IPS-18a (cell line): Measurements from ENCODE around the gene SLC37A1.

Source experiments
- H3K27ac ChIP-seq: one replicate; pipeline ENCODE4 v1.5.1; 2013; ENCODE audit warnings: low read length
- H3K27me3 ChIP-seq: one replicate; pipeline ENCODE4 v1.6.1; 2013; ENCODE audit warnings: mild to moderate bottlenecking, low read length; ENCODE audit not compliant: control insufficient read depth, insufficient read depth
- H3K36me3 ChIP-seq: one replicate; pipeline ENCODE4 v1.6.1; 2013; ENCODE audit warnings: low read depth, low read length; ENCODE audit not compliant: control insufficient read depth
- H3K4me1 ChIP-seq: one replicate; pipeline ENCODE4 v1.6.1; 2013; ENCODE audit warnings: low read depth, low read length; ENCODE audit not compliant: control insufficient read depth
- H3K4me3 ChIP-seq: one replicate; pipeline ENCODE4 v1.5.1; 2013; ENCODE audit warnings: low read length
- H3K9ac ChIP-seq: one replicate; pipeline ENCODE4 v1.6.1; 2013; ENCODE audit warnings: mild to moderate bottlenecking, low read length, moderate library complexity
- H3K9me3 ChIP-seq: one replicate; pipeline ENCODE4 v1.6.1; 2013; ENCODE audit warnings: low read depth, low read length; ENCODE audit not compliant: control insufficient read depth

SLC37A1 gene

GRCh38 chr21:42560517-42561179 is 47.0 kb downstream of the SLC37A1 start:
- Histone ChIP-seq H3K4me1 (no peaks in the 10 kb centered on the region), H3K9me3 (no peaks in the 10 kb centered on the region), H3K36me3 (peaks cover 1% of the 10 kb centered on the region), H3K27ac (no peak overlapping the region), H3K4me3 (no peak overlapping the region), H3K9ac (no peak overlapping the region), H3K27me3 (no peaks in the 10 kb centered on the region)

DNA sequence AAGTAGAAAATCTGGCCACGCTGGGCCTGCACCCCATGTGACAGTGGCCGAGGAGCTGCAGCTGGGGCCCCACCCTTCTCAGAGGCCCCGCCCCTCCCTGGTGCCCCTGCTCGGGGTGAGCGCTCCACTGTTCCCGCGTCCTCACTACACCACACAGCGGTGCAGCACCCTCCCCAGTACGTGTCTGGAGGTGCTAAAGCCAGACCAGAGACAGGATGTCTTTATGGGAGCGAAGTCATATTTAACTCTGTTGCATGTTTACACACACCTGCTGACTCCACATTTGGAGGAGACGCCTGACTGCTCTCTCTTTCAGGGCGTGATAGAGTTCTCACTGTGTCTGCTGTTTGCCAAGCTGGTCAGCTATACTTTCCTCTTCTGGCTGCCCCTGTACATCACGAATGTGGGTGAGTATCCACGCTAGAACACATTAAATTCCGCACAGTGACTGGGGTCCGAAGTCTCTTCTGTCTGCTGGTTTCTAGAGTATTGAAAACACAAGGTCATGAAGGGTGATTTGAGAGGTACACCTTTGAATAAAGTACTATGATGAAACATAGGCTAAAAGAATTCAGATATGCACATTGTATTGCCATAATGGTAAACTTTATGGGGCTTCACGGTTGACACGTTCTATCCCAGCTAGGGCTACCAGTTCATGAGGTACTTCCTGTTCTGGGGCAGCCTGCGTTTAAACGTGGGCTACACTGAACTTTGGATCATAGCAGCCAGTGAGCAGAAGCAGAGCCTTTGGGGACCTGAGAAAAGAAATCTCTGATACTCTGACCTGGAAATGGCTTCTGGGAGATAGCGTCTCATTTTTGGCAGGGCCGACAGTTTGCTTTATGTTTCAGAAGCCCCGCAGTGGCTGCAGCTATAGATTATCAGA is 48.4 kb downstream of the SLC37A1 start:
- Histone ChIP-seq H3K27ac (no peak overlapping the region), H3K4me1 (no peaks in the 10 kb centered on the region), H3K27me3 (no peaks in the 10 kb centered on the region), H3K4me3 (no peak overlapping the region), H3K9me3 (no peaks in the 10 kb centered on the region), H3K9ac (no peak overlapping the region), H3K36me3 (peaks cover 2% of the 10 kb centered on the region)

GRCh38 chr21:42562816-42563215 is 49.2 kb downstream of the SLC37A1 start:
- H3K4me1 ChIP-seq: no peaks in the 10 kb centered on the region
- H3K27me3 ChIP-seq: no peaks in the 10 kb centered on the region
- no peak overlapping the region for H3K27ac ChIP-seq
- H3K36me3 ChIP-seq: peaks cover 3% of the 10 kb centered on the region
- no peaks in the 10 kb centered on the region for H3K9me3 ChIP-seq
- no peak overlapping the region for H3K4me3 ChIP-seq
- H3K9ac ChIP-seq: no peak overlapping the region

DNA sequence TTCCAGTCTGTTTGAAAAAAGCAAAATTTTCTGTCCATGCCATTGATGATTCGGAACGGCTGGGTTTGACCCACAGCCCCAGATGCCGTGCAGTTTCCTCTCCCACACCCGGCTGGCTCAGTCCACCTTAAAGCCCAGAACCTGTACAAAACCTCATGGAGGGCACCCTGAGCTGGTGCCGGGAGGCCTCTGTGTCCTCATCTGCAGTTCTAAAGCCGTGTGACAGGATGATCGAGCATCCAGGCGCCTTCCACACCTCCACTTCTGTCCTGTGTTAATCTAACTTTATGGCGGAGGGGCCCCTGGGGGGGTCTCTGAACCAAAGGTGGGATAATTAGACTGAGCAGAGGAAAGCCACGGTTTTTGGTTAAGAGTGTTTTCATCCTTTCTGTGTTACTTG is 49.6 kb downstream of the SLC37A1 start:
- Histone ChIP-seq H3K4me1 (no peaks in the 10 kb centered on the region), H3K4me3 (no peak overlapping the region), H3K27ac (no peak overlapping the region), H3K9me3 (no peaks in the 10 kb centered on the region), H3K36me3 (peaks cover 3% of the 10 kb centered on the region), H3K27me3 (no peaks in the 10 kb centered on the region), H3K9ac (no peak overlapping the region)

DNA sequence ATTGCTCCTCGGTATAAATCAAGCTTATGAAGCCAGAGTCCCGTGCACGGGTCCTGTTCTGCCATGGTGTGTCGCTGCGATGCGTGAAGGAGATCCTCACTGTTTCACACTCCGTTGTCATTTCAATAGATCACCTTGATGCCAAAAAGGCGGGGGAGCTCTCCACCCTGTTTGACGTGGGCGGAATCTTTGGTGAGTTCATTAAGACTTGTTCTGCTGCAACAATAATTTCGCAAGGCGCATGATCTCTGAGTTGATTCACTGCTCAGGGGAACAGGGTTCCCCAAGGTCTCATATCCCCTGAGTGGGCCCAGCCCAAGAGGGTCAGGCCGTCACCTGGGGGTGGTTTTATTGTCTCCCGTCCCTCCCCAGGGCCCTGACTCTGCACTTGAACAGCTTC is 50.0 kb downstream of the SLC37A1 start:
- no peak overlapping the region for H3K9ac ChIP-seq
- no peaks in the 10 kb centered on the region for H3K27me3 ChIP-seq
- H3K27ac ChIP-seq: no peak overlapping the region
- H3K36me3 ChIP-seq: peaks cover 3% of the 10 kb centered on the region
- no peak overlapping the region for H3K4me3 ChIP-seq
- H3K4me1 ChIP-seq: no peaks in the 10 kb centered on the region
- H3K9me3 ChIP-seq: no peaks in the 10 kb centered on the region

GRCh38 chr21:42564561-42564971 is 50.9 kb downstream of the SLC37A1 start:
- H3K4me1 ChIP-seq: no peaks in the 10 kb centered on the region
- H3K36me3 ChIP-seq: peaks cover 3% of the 10 kb centered on the region
- H3K9ac ChIP-seq: no peak overlapping the region
- no peak overlapping the region for H3K27ac ChIP-seq
- no peaks in the 10 kb centered on the region for H3K9me3 ChIP-seq
- H3K27me3 ChIP-seq: no peaks in the 10 kb centered on the region
- no peak overlapping the region for H3K4me3 ChIP-seq

- Histone ChIP-seq H3K4me3 (no peak overlapping the region), H3K36me3 (peaks cover 3% of the 10 kb centered on the region), H3K4me1 (no peaks in the 10 kb centered on the region), H3K27me3 (no peaks in the 10 kb centered on the region), H3K27ac (no peak overlapping the region), H3K9ac (no peak overlapping the region), H3K9me3 (no peaks in the 10 kb centered on the region)
These were observed 51.7 kb downstream of the SLC37A1 start for GRCh38 chr21:42565206-42565810.

- H3K36me3 ChIP-seq: peaks cover 3% of the 10 kb centered on the region
- no peak overlapping the region for H3K27ac ChIP-seq
- no peaks in the 10 kb centered on the region for H3K9me3 ChIP-seq
- peaks cover 4% of the 10 kb centered on the region for H3K4me1 ChIP-seq
- no peak overlapping the region for H3K4me3 ChIP-seq
- no peaks in the 10 kb centered on the region for H3K27me3 ChIP-seq
- no peak overlapping the region for H3K9ac ChIP-seq
These were observed 52.4 kb downstream of the SLC37A1 start for GRCh38 chr21:42565886-42566523.

DNA sequence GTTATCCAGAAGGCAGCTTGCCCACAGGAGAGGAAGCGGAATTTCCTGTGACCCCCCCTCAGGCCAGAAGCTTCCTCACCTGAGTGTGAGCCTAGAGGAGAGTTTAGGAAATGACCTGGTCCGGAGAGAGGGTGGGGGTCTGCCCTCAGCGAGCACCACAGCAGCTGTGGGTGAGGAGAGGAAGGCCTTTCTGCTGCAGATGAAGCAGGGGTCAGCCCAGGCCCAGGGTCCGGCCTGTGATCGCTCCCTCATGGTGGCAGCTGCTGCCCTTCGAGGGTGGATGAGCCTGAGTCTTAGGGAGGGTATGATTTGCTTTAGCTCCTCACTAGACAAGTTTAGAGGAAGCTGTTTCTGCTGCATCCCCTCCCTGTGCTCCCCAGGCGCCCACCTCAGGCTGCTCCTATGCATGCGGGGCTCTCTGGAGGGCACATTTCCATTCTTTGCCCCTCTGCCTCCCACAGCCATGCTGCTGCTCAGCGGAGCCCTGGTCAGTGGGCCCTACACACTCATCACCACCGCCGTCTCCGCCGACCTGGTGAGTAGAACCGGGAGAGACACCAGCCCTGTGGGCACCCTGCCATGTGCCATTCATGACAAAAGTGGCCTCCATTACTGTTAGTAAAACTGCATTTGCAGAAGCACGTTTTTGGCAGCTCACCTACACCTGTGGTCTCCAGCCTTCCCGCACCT is 53.0 kb downstream of the SLC37A1 start:
- Histone ChIP-seq H3K9ac (no peak overlapping the region), H3K9me3 (no peaks in the 10 kb centered on the region), H3K4me3 (no peak overlapping the region), H3K27ac (no peak overlapping the region), H3K36me3 (peaks cover 3% of the 10 kb centered on the region), H3K27me3 (no peaks in the 10 kb centered on the region), H3K4me1 (peaks cover 4% of the 10 kb centered on the region)

GRCh38 chr21:42567214-42567555 is 53.5 kb downstream of the SLC37A1 start:
- Histone ChIP-seq H3K27ac (no peak overlapping the region), H3K9me3 (no peaks in the 10 kb centered on the region), H3K4me3 (no peak overlapping the region), H3K36me3 (peaks cover 3% of the 10 kb centered on the region), H3K4me1 (peaks cover 4% of the 10 kb centered on the region), H3K9ac (no peak overlapping the region), H3K27me3 (no peaks in the 10 kb centered on the region)

- Histone ChIP-seq H3K27ac (no peak overlapping the region), H3K27me3 (no peaks in the 10 kb centered on the region)
These were observed 54.2 kb downstream of the SLC37A1 start for GRCh38 chr21:42567861-42568260.

More at GRCh38 chr21:42567861-42568260, 54.2 kb downstream of the SLC37A1 start:
- peaks cover 4% of the 10 kb centered on the region for H3K4me1 ChIP-seq
- no peaks in the 10 kb centered on the region for H3K9me3 ChIP-seq
- no peak overlapping the region for H3K9ac ChIP-seq
- H3K4me3 ChIP-seq: no peak overlapping the region
- H3K36me3 ChIP-seq: peaks cover 3% of the 10 kb centered on the region
